Measurements from ENCODE around the gene CYP2S1.

- TF ChIP-seq, protein P1, sequence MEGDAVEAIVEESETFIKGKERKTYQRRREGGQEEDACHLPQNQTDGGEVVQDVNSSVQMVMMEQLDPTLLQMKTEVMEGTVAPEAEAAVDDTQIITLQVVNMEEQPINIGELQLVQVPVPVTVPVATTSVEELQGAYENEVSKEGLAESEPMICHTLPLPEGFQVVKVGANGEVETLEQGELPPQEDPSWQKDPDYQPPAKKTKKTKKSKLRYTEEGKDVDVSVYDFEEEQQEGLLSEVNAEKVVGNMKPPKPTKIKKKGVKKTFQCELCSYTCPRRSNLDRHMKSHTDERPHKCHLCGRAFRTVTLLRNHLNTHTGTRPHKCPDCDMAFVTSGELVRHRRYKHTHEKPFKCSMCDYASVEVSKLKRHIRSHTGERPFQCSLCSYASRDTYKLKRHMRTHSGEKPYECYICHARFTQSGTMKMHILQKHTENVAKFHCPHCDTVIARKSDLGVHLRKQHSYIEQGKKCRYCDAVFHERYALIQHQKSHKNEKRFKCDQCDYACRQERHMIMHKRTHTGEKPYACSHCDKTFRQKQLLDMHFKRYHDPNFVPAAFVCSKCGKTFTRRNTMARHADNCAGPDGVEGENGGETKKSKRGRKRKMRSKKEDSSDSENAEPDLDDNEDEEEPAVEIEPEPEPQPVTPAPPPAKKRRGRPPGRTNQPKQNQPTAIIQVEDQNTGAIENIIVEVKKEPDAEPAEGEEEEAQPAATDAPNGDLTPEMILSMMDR (IDR thresholded peaks at IDR 0.05) = no peak
- TF ChIP-seq POLR2A (IDR thresholded peaks at IDR 0.05) = no peak
- TF ChIP-seq POLR2AphosphoS5 (IDR thresholded peaks at IDR 0.05) = no peak
These were observed 13.4 kb downstream of the CYP2S1 start for GRCh38 chr19:41206456-41206855.

Measured in breast epithelium (tissue), 3 donors.